CD4-positive, alpha-beta T cell treated with Interferon alpha-2 for 1 hour (primary cell): ENCODE measurements around the gene TCP11X2.
"Not testable (repeated sequence)": the region's sequence is repeated elsewhere in the genome, so short reads cannot be mapped to it uniquely, and the experiment has no call there.

Source experiments
- DNase-seq, 2 donors: peaks; one replicate each; pipeline ENCODE4 v3.0.0-alpha.2; 2020 to 2022

The TCP11X2 gene

DNA sequence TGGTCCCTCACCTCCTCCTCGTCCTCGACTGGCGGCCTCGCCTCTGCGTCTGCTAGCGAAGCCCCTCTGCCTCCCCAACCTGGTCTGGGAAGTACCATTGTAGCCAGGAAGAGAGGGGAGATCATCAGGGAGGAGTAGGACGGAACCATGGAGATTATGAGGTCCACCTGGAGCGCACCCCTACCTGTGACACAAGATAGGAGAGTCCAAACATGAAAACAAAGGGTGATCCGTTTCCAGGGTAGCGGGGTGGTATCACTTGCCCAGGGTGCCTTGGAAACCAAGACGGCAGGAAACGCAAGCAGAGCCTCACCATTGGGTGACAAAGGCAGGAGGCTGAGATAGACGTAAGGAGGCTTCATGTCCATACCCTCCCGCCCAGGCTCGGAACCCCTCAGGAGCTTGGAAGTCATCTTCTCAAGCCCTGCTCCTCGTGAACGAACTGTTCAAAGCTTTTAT, at the start of gene TCP11X2:
TSS of gene TCP11X2 (minus strand) at position 51 of the 459 bp plus-strand sequence.
- DNase-seq: not testable (repeated sequence)

DNA sequence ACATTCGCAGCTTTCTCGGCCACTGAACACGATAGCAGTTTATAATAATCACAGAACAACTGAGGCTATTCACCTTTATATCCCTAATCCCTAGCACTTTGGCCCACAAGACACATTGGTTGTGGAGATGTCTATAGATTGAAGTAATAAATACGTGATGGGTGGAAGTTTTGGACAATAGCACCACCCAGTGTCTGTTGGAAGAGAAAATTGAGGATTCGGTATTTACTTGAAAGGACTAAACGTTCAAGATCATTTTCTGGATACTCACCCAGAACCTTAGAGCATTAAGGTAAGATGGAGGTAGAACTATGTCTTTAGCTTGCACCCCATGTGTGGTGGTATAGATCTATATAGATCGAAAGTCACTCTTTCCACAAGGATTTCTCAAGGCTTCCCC, 45.7 kb upstream of the TCP11X2 start:
- no peak for DNase-seq

DNA sequence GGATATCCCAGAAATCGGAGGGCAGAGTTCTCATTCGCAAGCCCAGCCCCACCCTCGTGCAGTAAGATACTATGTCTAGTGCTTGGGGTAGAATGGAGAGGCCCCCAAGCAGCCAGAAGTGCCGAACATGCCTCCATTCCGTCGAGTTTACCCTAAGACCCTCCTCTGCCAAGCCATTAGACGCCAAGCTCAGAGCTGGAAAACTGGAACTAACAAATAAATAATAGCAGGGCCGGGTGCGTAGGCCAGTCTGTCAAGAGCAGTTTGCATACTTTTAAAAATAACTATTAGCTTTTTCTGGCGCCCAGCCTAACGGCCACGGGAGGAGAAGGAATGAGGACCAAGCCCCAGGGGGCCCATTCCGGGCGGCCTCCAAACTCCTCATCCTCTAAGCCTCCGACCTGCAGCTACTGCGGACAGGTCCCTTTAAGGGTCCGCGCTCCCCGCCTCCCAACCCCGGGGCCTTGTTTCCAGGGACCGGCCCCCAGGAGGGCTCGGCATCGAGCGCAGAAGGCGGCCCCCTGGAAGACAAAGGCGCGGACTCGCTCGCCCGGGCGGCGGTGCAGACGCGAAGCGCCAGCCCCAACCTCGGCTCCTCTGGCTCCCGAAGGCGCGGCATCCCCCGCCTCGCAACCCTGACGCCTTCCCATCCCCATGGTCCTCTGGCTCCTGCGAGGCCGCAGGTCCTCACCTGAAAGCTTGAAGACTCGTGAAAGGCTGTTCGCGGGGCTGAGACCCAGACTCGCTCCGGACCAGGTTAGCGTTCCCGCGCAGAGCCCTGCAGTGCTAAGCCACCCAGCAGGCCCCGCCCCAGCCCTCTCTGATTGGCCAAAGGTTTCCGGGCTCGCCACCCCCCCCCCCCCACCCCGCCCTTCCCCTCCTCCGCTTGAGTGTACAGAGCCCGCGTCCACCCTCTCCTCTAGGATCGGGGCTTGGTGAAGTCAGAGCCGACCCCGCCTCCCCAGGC, 44.6 kb upstream of the TCP11X2 start, which contains the start of gene TMSB15A:
TSS of gene TMSB15A (minus strand) at position 765 of the 967 bp plus-strand sequence.
- DNase-seq: peak; percentile 36 to 52

DNA sequence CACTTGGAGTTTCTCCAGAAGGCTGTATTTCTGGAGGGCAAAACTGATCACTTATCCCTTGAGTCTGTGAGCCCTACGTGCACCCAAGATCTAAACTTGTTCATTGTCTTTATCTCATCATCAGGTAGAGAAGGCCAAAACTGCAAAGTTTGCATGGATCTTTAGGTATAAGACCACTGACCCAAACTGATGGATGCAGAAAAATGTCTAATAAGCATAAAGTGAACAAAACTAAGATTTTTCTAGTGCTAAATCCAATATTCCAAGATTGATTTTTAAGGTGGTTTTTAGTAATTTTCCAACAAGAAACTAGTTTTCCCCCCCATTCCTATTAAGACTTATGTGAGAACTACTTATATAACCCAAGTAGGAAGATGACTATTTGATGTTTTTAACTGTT, 42.9 kb upstream of the TCP11X2 start:
- no peak for DNase-seq

DNA sequence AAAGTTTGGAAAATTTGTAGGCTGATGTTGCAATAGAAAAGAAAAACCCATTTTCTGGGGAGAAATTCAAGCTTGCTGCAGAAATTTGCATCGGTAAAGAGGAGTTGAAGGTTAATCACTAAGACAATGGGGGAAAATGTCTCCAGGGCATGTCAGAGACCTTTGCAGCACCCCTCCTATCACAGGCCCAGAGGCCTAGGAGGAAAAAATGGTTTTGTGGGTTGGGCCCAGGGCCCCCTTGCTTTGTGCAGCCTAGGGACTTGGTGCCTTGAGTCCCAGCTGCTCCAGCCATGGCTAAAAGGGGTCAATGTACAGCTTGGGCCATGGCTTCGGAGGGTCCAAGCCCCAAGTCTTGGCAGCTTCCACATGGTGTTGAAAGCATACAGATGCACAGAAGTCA, 27.1 kb upstream of the TCP11X2 start:
- no peak for DNase-seq

DNA sequence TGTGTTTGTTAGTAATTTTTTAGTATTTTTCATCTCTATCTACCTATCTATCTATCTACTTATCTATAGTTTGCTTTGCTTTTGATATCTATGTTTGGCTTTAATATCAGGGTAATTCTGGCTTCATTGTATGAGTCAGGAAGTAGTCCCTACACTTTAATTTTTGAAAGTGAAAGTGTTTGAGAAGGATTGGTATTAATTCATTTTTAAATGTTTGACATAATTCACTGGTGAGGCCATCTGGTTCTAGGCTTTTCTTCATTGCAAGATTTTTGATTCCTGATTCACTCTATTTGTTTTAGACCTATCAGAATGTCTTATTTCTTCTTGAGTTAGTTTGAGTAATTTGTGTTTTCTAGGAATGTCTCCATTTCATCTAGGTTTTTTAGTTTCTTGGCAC, 20.2 kb upstream of the TCP11X2 start:
- no peak for DNase-seq

DNA sequence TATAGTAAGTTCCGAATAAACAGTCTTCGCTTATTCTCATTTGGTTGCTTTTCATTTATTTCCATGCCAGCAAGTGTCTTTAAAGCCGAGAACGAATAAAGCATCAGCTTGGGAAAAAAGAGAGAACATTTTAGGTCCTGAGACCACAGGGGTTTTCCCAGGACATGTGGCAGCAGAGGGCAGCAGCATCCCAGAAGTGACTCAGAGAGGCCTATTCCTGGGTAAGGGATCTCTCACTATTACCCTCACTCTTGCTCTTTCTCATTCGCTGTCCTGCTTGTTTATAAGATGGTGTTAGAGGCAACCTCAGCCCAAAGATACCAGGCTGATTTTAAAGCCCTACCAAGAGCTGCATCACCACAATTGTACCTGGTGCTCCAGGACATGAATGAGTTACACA, 7.2 kb upstream of the TCP11X2 start:
- DNase-seq: not testable (repeated sequence)

DNA sequence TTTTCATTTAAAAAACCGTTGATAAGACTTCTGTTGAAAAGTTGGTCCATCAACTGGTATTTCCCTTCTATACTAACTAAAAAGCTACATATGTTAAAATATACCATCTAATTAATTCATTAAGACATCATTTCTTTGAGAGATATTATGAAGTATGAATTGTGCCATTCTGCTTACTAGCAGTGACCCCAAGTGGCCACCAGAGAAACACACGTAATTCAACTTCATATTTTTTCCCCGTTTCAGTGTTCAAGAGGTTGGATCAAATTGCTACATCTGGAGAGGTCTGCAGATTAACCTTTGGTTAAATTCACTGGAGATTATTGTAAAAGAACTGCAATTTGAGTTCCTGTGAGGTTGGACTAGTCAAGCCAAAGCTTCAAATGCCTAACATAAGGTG, 1.4 kb downstream of the TCP11X2 start:
- DNase-seq: not testable (repeated sequence)

DNA sequence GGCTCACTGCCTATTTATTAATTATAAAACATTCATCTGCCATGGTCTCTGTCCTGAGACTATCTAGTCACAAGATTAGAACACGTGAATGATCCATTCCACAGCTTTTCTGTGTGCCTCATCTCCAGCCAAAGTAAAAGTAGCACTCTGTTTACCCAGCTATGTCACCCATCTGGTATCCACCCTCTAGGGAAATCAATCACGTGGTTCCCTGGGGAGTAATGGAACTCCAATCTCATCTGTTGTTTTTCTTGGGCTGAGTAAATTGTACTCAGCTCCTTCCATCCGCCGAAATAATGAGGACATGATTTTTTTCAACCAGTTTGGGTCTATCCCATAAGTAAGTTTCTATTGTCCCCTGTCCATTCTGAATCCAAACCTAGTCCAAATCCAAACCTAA, 13.0 kb downstream of the TCP11X2 start:
- not testable (repeated sequence) for DNase-seq

DNA sequence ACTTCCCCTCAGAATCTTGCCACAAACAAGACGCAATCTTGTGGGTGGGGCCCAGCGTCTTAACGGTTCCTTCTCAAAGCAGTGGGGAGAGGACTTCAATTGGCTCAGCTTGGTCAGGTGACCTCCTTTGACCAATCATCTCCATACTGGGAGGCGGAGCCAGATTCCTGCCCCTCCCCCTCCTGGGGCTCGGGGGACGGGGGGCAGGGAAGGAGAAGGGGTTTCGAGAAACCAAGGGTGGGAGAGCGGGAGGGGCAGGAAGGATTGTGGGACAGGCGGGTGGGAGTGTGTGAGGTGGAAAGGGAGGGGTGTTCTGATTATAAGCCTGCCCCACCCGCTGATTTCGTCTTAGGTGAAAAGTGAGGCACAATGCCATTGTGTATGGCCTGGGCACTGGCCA, 31.7 kb downstream of the TCP11X2 start, which contains the start of gene NXF2B:
TSS of gene NXF2B (minus strand) at position 101 of the 400 bp plus-strand sequence. CDS start 59,972 bp downstream, outside the sequence.
- not testable (repeated sequence) for DNase-seq

DNA sequence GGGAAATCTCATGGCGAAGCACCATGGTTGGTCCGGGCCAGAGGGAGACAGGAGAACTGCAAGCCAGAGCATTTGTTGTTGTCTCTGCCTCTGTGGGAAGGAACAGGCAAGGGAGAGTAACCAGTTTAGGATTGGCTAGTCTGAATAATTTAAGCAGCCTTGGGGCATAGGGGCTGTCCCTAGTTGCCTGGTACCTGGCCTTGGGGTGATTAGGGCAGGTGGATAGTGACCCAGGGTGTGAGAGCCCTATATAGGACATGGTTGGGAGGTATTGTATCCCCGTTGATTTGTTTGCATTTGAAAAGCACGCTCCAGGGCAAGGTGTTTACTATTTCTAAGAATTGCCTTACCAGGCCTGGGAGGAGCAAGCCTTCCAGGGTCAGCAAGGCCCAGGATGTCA, 57.1 kb downstream of the TCP11X2 start:
- not testable (repeated sequence) for DNase-seq
